GM12892 (cell line): ENCODE results near the gene PLAA.

Experiments used
- POLR2A ChIP-seq: IDR thresholded peaks from 2 replicates; pipeline ENCODE4 v1.6.1; 2011; ENCODE audit warnings: low read depth, low read length, control low read depth
- POLR2AphosphoS5 ChIP-seq: IDR thresholded peaks from 2 replicates; pipeline ENCODE4 v1.6.1; 2011; ENCODE audit warnings: low read depth, low read length, control low read depth
- TAF1 ChIP-seq: IDR thresholded peaks from 2 replicates; pipeline ENCODE4 v1.6.1; 2011; ENCODE audit warnings: low read depth, mild to moderate bottlenecking, control low read depth, low read length, borderline replicate concordance

GRCh38 chr9:26882154-26882553, 64.9 kb downstream of the PLAA start:
- TF ChIP-seq POLR2A (no peak), POLR2AphosphoS5 (no peak), TAF1 (no peak)
